Suppressor macrophage treated with lipopolysaccharide for 1 hour (primary cell): ENCODE measurements around the gene KIF6.
"Not testable (repeated sequence)": the region's sequence is repeated elsewhere in the genome, so short reads cannot be mapped to it uniquely, and the experiment has no call there.

ENCODE experiments used
- DNase-seq, 3 donors: peaks; one replicate each; pipeline ENCODE4 v3.0.0-alpha.2; 2020 to 2022

Gene KIF6

GRCh38 chr6:39724787-39725631 is at the start of gene KIF6:
Gene KIF6, minus strand, starts transcription at chr6:39725408. Its CDS starts 98 bp downstream, at chr6:39725310.
- peak; percentile 88 to 94 (median 94) for DNase-seq

GRCh38 chr6:39773782-39774181 is 48.6 kb upstream of the KIF6 start:
- DNase-seq: no peak

- DNase-seq: no peak
These were observed 47.5 kb upstream of the KIF6 start for GRCh38 chr6:39772559-39773273.

GRCh38 chr6:39770446-39770845 is 45.2 kb upstream of the KIF6 start:
- DNase-seq: no peak

- no peak for DNase-seq
These were observed 43.8 kb upstream of the KIF6 start for GRCh38 chr6:39769012-39769411.

GRCh38 chr6:39765508-39766065 is 40.4 kb upstream of the KIF6 start:
- no peak for DNase-seq

GRCh38 chr6:39760226-39760952 is 35.2 kb upstream of the KIF6 start:
- DNase-seq: no peak

- no peak for DNase-seq
These were observed 33.8 kb upstream of the KIF6 start for GRCh38 chr6:39758905-39759605.

GRCh38 chr6:39756582-39756981 is 31.4 kb upstream of the KIF6 start:
- DNase-seq: no peak

GRCh38 chr6:39755231-39755630 is 30.0 kb upstream of the KIF6 start:
- no peak for DNase-seq

GRCh38 chr6:39754514-39755115 is 29.4 kb upstream of the KIF6 start:
- DNase-seq: no peak

GRCh38 chr6:39753725-39754045 is 28.5 kb upstream of the KIF6 start:
- DNase-seq: no peak

- no peak for DNase-seq
These were observed 27.9 kb upstream of the KIF6 start for GRCh38 chr6:39752835-39753724.

- DNase-seq: no peak
These were observed 21.6 kb upstream of the KIF6 start for GRCh38 chr6:39746795-39747194.

- DNase-seq: no peak
These were observed 8.5 kb upstream of the KIF6 start for GRCh38 chr6:39733704-39734103.

GRCh38 chr6:39731565-39731964 is 6.4 kb upstream of the KIF6 start:
- no peak for DNase-seq

- DNase-seq: no peak
These were observed 4.7 kb upstream of the KIF6 start for GRCh38 chr6:39729945-39730344.

- DNase-seq: no peak
These were observed 407 bp upstream of the KIF6 start for GRCh38 chr6:39725632-39725997.

GRCh38 chr6:39723350-39723749 is 1.9 kb downstream of the KIF6 start:
- not testable (repeated sequence) for DNase-seq

GRCh38 chr6:39714802-39715201 is 10.4 kb downstream of the KIF6 start:
- DNase-seq: no peak

- DNase-seq: no peak
These were observed 17.1 kb downstream of the KIF6 start for GRCh38 chr6:39707962-39708683.
